PC-3 (cell line): ENCODE data around the gene ATP5F1E. TPM values are rescaled to one million over a fixed set of nuclear protein-coding genes. Genes with fewer than 3 reads are reported as not detected.

Experiments
- ATAC-seq: fragments of 200-7000 bp; cut with Tn5 transposase; 2 replicates; pipeline ENCODE4 v1.9.1; 2020; ENCODE audit warnings: mild to moderate bottlenecking, moderate library complexity
- BruUV-seq: library from RNA; stranded (reverse); fragments of 400-500 nt; replicated peaks from 2 replicates; lab custom pipeline; 2021; lab: Mats Ljungman, UMichigan
- CTCF ChIA-PET: fragments of 300-600 bp; sonication (Branson Sonifier 250); formaldehyde crosslinking; loops from one replicate; lab custom pipeline; 2022; ENCODE audit warnings: antibody characterized with exemption; lab: Charles Lee
- POLR2A ChIA-PET: fragments of 300-600 bp; sonication (Branson Sonifier 250); formaldehyde crosslinking; loops from one replicate; lab custom pipeline; 2022; ENCODE audit warnings: antibody characterized with exemption; ENCODE audit not compliant: unreplicated experiment; lab: Charles Lee
- DNase-seq: peaks from one replicate; pipeline ENCODE4 v3.0.0-alpha.2; 2015
- H2AFZ ChIP-seq: fragments of 300-600 bp; sonication (generic); 2 replicates; pipeline ENCODE4 v1.6.0; 2016; ENCODE audit warnings: antibody characterized with exemption, low read length
- H3F3A ChIP-seq: fragments of 300-600 bp; sonication (generic); one replicate; pipeline ENCODE4 v1.6.0; 2017; ENCODE audit warnings: antibody characterized with exemption, low read length, control low read depth, mild to moderate bottlenecking; ENCODE audit not compliant: unreplicated experiment
- H3K27ac ChIP-seq: fragments of 300-600 bp; sonication (generic); 2 replicates; pipeline ENCODE4 v1.5.1; 2016; ENCODE audit warnings: mild to moderate bottlenecking, low read length
- H3K27me3 ChIP-seq: fragments of 300-600 bp; sonication (generic); 2 replicates; pipeline ENCODE4 v1.6.1; 2016; ENCODE audit warnings: low read length, mixed read lengths
- H3K36me3 ChIP-seq: fragments of 300-600 bp; sonication (generic); 2 replicates; pipeline ENCODE4 v1.6.1; 2016; ENCODE audit warnings: low read depth, mixed run types, low read length, mixed read lengths
- H3K4me1 ChIP-seq: fragments of 300-600 bp; sonication (generic); 2 replicates; pipeline ENCODE4 v1.5.1; 2016; ENCODE audit warnings: low read length; ENCODE audit not compliant: insufficient read depth
- H3K4me2 ChIP-seq: fragments of 300-600 bp; sonication (generic); 2 replicates; pipeline ENCODE4 v1.6.0; 2016; ENCODE audit warnings: low read length
- H3K4me3 ChIP-seq: fragments of 300-600 bp; sonication (generic); 2 replicates; pipeline ENCODE4 v1.5.1; 2016; ENCODE audit warnings: mild to moderate bottlenecking, low read length, mixed read lengths
- H3K79me2 ChIP-seq: fragments of 300-600 bp; sonication (generic); 2 replicates; pipeline ENCODE4 v1.6.1; 2017; ENCODE audit warnings: low read length, mixed read lengths
- H3K9ac ChIP-seq: fragments of 300-600 bp; sonication (generic); 2 replicates; pipeline ENCODE4 v1.6.0; 2016; ENCODE audit warnings: mild to moderate bottlenecking, low read length
- H3K9me2 ChIP-seq: fragments of 300-600 bp; sonication (generic); replicated peaks from 2 replicates; pipeline ENCODE4 v1.6.1; 2016; ENCODE audit warnings: mixed run types, low read length, mixed read lengths
- H3K9me3 ChIP-seq: fragments of 300-600 bp; sonication (generic); 2 replicates; pipeline ENCODE4 v1.6.1; 2016; ENCODE audit warnings: low read length, mixed read lengths
- H4K20me1 ChIP-seq: fragments of 300-600 bp; sonication (generic); 2 replicates; pipeline ENCODE4 v1.6.1; 2016; ENCODE audit warnings: low read length, mixed read lengths
- EZH2 ChIP-seq: fragments of 300-600 bp; sonication (generic); IDR thresholded peaks from one replicate; pipeline ENCODE4 v1.6.1; 2017; ENCODE audit warnings: antibody characterized with exemption, mild to moderate bottlenecking, low read length; ENCODE audit not compliant: unreplicated experiment
- EZH2phosphoT487 ChIP-seq: fragments of 300-600 bp; sonication (generic); IDR thresholded peaks from 2 replicates; pipeline ENCODE4 v1.6.1; 2018; ENCODE audit warnings: mild to moderate bottlenecking, antibody characterized with exemption, low read length, borderline replicate concordance
- intact Hi-C: fragments of 100-400 bp; cut with micrococcal nuclease; formaldehyde crosslinking; loops from 2 replicates; pipeline ENCODE4 v1.9.0; 2023
- total RNA-seq: library from RNA; depleted of rRNA; stranded (reverse); fragments of >200 nt; gene quantifications from 2 replicates; pipeline ENCODE4 v1.2.3, GENCODE V29; 2014
- TF ChIP-seq, protein P1 (sequence below): fragments of 300-600 bp; sonication (generic); conservative IDR thresholded peaks from 2 replicates; pipeline ENCODE4 v1.5.1; 2017; ENCODE audit warnings: antibody characterized with exemption, low read depth, mild to moderate bottlenecking, low read length

ATP5F1E gene
- total RNA-seq, 1 experiment from 2014 or later = 58.5 TPM

DNA sequence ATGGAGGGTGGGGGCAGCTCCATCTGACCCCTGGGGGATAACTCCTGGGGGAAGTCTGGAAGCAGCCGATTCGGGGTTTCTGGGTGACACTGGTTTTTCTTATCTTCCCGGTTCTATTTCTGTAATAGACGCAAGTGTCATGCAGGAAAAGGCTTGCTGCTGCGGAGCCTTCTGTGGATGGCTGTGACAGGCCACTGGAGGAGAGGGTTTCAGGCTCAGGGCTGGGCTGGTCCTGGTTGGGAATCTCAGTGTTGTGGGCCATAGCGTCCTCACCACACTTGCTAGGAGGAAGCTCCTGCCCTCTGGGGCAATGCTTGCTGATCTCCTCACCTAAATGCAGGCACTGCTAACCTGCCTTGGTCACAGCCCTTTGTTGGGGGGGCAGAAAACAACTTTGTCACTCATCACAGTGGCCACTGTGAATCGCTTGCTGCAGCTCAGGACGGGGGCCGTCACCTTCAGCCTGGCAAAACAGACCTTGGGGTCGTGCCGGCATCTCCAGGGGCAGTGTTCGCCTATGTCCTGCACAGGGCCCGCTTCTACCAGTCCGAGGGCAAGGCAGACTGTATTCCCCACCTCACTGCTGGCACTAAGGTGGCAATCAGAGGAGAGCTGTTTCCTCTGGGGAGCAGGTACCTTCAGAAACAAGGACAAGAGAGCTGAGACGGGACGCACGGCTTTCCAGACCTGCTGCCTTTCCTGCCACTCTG, 17.3 kb downstream of the ATP5F1E start:
- intact Hi-C loops = no loop called here
- no peak overlapping the region for H2AFZ ChIP-seq
- no peak overlapping the region for H3K4me3 ChIP-seq
- DNase-seq (no peak), ATAC-seq (no peak)
- POLR2A ChIA-PET = no interaction called here
- no peak overlapping the region for H3K27ac ChIP-seq
- H3K9me2 ChIP-seq = no peaks in the 10 kb centered on the region
- BruUV-seq = no TSS peak
- H3F3A ChIP-seq = no peaks in the 10 kb centered on the region
- CTCF ChIA-PET = no interaction called here
- H3K9ac ChIP-seq = no peak overlapping the region
- H3K27me3 ChIP-seq = no peaks in the 10 kb centered on the region
- peaks cover 29% of the 10 kb centered on the region for H3K4me1 ChIP-seq
- H3K79me2 ChIP-seq = no peaks in the 10 kb centered on the region
- TF ChIP-seq EZH2phosphoT487 (no peak), EZH2 (no peak)
- TF ChIP-seq, protein P1, sequence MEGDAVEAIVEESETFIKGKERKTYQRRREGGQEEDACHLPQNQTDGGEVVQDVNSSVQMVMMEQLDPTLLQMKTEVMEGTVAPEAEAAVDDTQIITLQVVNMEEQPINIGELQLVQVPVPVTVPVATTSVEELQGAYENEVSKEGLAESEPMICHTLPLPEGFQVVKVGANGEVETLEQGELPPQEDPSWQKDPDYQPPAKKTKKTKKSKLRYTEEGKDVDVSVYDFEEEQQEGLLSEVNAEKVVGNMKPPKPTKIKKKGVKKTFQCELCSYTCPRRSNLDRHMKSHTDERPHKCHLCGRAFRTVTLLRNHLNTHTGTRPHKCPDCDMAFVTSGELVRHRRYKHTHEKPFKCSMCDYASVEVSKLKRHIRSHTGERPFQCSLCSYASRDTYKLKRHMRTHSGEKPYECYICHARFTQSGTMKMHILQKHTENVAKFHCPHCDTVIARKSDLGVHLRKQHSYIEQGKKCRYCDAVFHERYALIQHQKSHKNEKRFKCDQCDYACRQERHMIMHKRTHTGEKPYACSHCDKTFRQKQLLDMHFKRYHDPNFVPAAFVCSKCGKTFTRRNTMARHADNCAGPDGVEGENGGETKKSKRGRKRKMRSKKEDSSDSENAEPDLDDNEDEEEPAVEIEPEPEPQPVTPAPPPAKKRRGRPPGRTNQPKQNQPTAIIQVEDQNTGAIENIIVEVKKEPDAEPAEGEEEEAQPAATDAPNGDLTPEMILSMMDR = no peak
- H3K9me3 ChIP-seq = no peaks in the 10 kb centered on the region
- no peaks in the 10 kb centered on the region for H3K36me3 ChIP-seq
- no peaks in the 10 kb centered on the region for H4K20me1 ChIP-seq
- H3K4me2 ChIP-seq = no peak overlapping the region

- POLR2A ChIA-PET = no interaction called here
- H3K27ac ChIP-seq = no peak overlapping the region
Observed at GRCh38 chr20:59013959-59014608, 18.1 kb downstream of the ATP5F1E start.

More at GRCh38 chr20:59013959-59014608, 18.1 kb downstream of the ATP5F1E start:
- H3K4me2 ChIP-seq = no peak overlapping the region
- intact Hi-C loops = no loop called here
- no peaks in the 10 kb centered on the region for H4K20me1 ChIP-seq
- no peak overlapping the region for H3K4me3 ChIP-seq
- H3K9me3 ChIP-seq = no peaks in the 10 kb centered on the region
- H3K4me1 ChIP-seq = peaks cover 29% of the 10 kb centered on the region
- H3K36me3 ChIP-seq = no peaks in the 10 kb centered on the region
- H3F3A ChIP-seq = no peaks in the 10 kb centered on the region
- H2AFZ ChIP-seq = no peak overlapping the region
- H3K27me3 ChIP-seq = no peaks in the 10 kb centered on the region
- no peak for DNase-seq
- TF ChIP-seq EZH2 = no peak
- TF ChIP-seq, protein P1 = no peak
- TF ChIP-seq EZH2phosphoT487 = no peak
- no peak for ATAC-seq
- BruUV-seq = no TSS peak
- no peaks in the 10 kb centered on the region for H3K9me2 ChIP-seq
- no peaks in the 10 kb centered on the region for H3K79me2 ChIP-seq
- no peak overlapping the region for H3K9ac ChIP-seq
- CTCF ChIA-PET = no interaction called here
